Peyer's patch (tissue), 4 donors: ENCODE results near the gene THSD7A. TPM values are rescaled to one million over a fixed set of nuclear protein-coding genes. Genes with fewer than 3 reads are reported as not detected.
A peak's percentile ranks its signal among the peaks of the same experiment; 100 is the strongest.

ENCODE experiments used
- DNase-seq, 3 donors: peaks; one replicate each; pipeline ENCODE4 v3.0.0-alpha.2; 2017 to 2019
- H3K27ac ChIP-seq, 4 donors: fragments of 200-600 bp; sonication (generic); one replicate each; pipeline ENCODE4 v1.5.1; 2016 to 2019
- H3K27me3 ChIP-seq, 2 donors: fragments of 200-600 bp; sonication (generic); one replicate each; pipeline ENCODE4 v1.5.1; 2019
- H3K36me3 ChIP-seq, 3 donors: fragments of 200-600 bp; sonication (generic); one replicate each; pipeline ENCODE4 v1.5.1; 2016 to 2019
- H3K4me1 ChIP-seq, 4 donors: fragments of 200-600 bp; sonication (generic); one replicate each; pipeline ENCODE4 v1.5.1; 2016 to 2019
- H3K4me3 ChIP-seq, 4 donors: fragments of 200-600 bp; sonication (generic); 1 replicate in 3 of 4; 2 replicates in 1 of 4; pipeline ENCODE4 v1.5.1; 2016 to 2019; ENCODE audit warnings: mild to moderate bottlenecking in 1 of 4
- H3K9me3 ChIP-seq, 4 donors: fragments of 200-600 bp; sonication (generic); one replicate each; pipeline ENCODE4 v1.5.1; 2016 to 2019; ENCODE audit warnings: mild to moderate bottlenecking in 1 of 4
- POLR2A ChIP-seq, 2 donors: fragments of 450-650 bp; IDR thresholded peaks; one replicate each; pipeline ENCODE4 v1.5.1; 2017; ENCODE audit warnings: antibody characterized with exemption in 2 of 2, mild to moderate bottlenecking in 2 of 2, moderate library complexity in 2 of 2
- total RNA-seq, 4 donors: library from RNA; depleted of rRNA; stranded (reverse); fragments of >200 nt; gene quantifications; one replicate each; pipeline ENCODE4 v1.1.0, GENCODE V29; 2016
- TF ChIP-seq, protein P1 (sequence below), 6 experiments: fragments of 450-650 bp in 4 of 6; fragments of 200-600 bp in 2 of 6; sonication (generic) in 1 of 6; IDR thresholded peaks; one replicate each; pipeline ENCODE4 v1.5.1; 2017 to 2019; ENCODE audit warnings: antibody characterized with exemption in 6 of 6, mild to moderate bottlenecking in 3 of 6, moderate library complexity in 1 of 6

The THSD7A gene, protein sequence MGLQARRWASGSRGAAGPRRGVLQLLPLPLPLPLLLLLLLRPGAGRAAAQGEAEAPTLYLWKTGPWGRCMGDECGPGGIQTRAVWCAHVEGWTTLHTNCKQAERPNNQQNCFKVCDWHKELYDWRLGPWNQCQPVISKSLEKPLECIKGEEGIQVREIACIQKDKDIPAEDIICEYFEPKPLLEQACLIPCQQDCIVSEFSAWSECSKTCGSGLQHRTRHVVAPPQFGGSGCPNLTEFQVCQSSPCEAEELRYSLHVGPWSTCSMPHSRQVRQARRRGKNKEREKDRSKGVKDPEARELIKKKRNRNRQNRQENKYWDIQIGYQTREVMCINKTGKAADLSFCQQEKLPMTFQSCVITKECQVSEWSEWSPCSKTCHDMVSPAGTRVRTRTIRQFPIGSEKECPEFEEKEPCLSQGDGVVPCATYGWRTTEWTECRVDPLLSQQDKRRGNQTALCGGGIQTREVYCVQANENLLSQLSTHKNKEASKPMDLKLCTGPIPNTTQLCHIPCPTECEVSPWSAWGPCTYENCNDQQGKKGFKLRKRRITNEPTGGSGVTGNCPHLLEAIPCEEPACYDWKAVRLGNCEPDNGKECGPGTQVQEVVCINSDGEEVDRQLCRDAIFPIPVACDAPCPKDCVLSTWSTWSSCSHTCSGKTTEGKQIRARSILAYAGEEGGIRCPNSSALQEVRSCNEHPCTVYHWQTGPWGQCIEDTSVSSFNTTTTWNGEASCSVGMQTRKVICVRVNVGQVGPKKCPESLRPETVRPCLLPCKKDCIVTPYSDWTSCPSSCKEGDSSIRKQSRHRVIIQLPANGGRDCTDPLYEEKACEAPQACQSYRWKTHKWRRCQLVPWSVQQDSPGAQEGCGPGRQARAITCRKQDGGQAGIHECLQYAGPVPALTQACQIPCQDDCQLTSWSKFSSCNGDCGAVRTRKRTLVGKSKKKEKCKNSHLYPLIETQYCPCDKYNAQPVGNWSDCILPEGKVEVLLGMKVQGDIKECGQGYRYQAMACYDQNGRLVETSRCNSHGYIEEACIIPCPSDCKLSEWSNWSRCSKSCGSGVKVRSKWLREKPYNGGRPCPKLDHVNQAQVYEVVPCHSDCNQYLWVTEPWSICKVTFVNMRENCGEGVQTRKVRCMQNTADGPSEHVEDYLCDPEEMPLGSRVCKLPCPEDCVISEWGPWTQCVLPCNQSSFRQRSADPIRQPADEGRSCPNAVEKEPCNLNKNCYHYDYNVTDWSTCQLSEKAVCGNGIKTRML (N-terminal part only)
- 1 to 10 TPM in 3 of 4 donors, under 1 TPM in 1; 0.53 to 4.1 (median 2.1) TPM for total RNA-seq

DNA sequence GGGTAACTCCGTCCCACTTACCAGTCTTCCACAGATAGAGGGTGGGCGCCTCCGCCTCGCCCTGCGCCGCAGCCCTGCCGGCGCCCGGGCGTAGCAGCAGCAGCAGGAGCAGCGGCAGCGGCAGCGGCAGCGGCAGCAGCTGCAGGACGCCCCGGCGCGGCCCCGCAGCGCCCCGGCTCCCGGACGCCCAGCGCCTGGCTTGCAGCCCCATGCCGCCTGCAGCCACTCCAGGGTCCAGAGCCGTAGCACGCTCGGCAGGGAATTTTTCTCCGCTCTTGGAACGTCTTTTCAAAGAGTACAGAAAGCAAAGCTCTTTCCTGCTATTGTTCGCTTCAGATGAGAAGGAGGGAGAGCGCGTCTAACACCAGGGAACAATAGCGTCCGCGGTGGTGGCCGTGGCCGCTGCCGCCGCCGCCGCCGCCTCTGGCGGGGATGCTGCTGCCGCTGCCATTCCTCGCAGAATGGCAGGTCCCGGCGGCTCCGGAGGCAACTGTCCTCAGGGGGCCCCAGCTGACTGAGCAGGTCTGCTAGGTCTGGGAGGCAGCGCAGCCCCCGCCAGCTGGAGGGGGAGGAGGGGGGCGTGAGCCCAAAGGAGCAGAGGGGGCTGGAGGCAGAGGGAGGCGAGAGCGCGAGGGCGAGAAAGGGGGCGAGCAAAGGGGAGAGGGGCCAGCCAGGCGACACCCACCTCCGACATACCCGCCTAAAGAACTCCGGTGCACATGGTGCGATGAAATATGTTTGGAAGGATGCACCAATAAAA lies at the start of gene THSD7A:
TSS of gene THSD7A (minus strand) at position 463 of the 760 bp plus-strand sequence. CDS start at position 211, 252 bp downstream.
- Histone ChIP-seq H3K4me1 (peaks cover 0 to 4% (median 0%) of the 10 kb centered on the region in 4 donors), H3K4me3 (peak within 1 kb of the TSS; percentile 12 to 66 (median 44)), H3K36me3 (no peaks in the 10 kb centered on the region), H3K9me3 (no peaks in the 10 kb centered on the region), H3K27ac (peak within 1 kb of the TSS in 3 of 4 donors; percentile 40 to 48 (median 48)), H3K27me3 (no peaks in the 10 kb centered on the region)
- DNase-seq = peak in 2 of 3 donors; percentile 47 to 75
- TF ChIP-seq, protein P1, sequence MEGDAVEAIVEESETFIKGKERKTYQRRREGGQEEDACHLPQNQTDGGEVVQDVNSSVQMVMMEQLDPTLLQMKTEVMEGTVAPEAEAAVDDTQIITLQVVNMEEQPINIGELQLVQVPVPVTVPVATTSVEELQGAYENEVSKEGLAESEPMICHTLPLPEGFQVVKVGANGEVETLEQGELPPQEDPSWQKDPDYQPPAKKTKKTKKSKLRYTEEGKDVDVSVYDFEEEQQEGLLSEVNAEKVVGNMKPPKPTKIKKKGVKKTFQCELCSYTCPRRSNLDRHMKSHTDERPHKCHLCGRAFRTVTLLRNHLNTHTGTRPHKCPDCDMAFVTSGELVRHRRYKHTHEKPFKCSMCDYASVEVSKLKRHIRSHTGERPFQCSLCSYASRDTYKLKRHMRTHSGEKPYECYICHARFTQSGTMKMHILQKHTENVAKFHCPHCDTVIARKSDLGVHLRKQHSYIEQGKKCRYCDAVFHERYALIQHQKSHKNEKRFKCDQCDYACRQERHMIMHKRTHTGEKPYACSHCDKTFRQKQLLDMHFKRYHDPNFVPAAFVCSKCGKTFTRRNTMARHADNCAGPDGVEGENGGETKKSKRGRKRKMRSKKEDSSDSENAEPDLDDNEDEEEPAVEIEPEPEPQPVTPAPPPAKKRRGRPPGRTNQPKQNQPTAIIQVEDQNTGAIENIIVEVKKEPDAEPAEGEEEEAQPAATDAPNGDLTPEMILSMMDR (IDR thresholded peaks at IDR 0.05) = peak in 3 of 6 experiments; percentile 17 to 34 (median 22)
- TF ChIP-seq POLR2A (IDR thresholded peaks at IDR 0.05) = no peak

DNA sequence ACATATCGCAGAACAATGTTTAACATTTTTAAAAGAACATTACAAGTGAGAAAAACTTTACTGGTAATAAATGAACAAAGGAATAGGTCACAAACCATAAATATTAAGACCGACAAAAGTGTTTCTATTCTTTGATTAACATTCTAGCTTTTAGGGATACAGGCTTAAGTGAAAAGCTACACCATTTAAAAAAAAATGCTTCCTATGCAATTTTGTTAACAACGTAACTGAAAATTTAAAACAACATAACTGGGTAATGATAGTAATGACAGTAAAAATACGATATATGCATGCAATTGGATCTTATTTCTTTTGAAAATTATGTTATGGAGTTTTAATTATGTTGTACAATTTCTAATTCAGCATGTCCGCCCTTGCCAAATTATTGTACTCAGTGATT lies 49.7 kb upstream of the THSD7A start:
- no peak for TF ChIP-seq POLR2A (IDR thresholded peaks at IDR 0.05)
- Histone ChIP-seq H3K27ac (no peak overlapping the region), H3K4me3 (no peak overlapping the region), H3K4me1 (no peaks in the 10 kb centered on the region), H3K27me3 (no peaks in the 10 kb centered on the region), H3K9me3 (no peaks in the 10 kb centered on the region), H3K36me3 (no peaks in the 10 kb centered on the region)
- DNase-seq = no peak

DNA sequence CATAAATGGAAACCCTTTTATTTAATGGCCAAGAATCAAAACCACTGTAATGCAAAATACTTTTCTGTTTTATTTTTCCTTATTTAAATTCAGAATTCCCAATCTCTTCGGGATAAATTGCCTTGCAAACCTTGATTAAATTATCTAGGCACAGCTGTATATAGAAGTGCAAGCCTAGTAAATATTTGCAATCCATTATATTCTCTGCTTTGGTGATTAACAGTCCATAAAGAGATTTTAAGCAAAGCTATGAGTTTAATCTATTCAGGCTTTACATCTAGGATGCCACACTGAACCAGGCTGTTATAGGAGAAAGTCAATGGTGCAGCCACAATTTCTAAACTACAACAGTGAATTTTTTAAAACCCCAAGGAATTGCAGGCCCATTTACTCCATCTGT lies 43.6 kb upstream of the THSD7A start:
- no peaks in the 10 kb centered on the region for H3K4me1 ChIP-seq
- DNase-seq = no peak
- TF ChIP-seq POLR2A (IDR thresholded peaks at IDR 0.05) = no peak
- TF ChIP-seq, protein P1 (IDR thresholded peaks at IDR 0.05) = no peak
- no peaks in the 10 kb centered on the region for H3K27me3 ChIP-seq
- no peaks in the 10 kb centered on the region for H3K9me3 ChIP-seq
- no peak overlapping the region for H3K4me3 ChIP-seq
- H3K36me3 ChIP-seq = no peaks in the 10 kb centered on the region
- H3K27ac ChIP-seq = no peak overlapping the region

DNA sequence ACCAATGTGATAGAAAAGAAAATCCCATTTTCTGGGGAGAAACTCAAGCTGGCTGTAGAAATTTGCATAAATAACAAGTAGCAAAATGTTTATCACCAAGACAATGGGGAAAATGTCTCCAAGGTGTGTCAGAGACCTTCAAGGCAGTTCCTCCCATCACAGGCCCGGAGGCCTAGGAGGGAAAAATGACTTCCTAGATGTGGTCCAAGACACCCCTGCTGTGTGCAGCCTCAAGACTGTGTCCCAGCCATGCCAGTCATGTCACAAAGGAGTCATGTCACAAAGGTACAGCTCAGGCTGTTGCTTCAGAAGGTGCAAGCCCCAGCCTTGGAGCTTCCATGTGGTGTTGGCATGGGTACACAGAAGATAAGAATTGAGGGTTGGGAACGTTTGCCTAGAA lies 33.7 kb upstream of the THSD7A start:
- Histone ChIP-seq H3K4me1 (no peaks in the 10 kb centered on the region), H3K36me3 (no peaks in the 10 kb centered on the region), H3K4me3 (no peak overlapping the region), H3K27me3 (no peaks in the 10 kb centered on the region), H3K27ac (no peak overlapping the region), H3K9me3 (no peaks in the 10 kb centered on the region)
- TF ChIP-seq, protein P1 (IDR thresholded peaks at IDR 0.05) = no peak
- no peak for TF ChIP-seq POLR2A (IDR thresholded peaks at IDR 0.05)
- no peak for DNase-seq

DNA sequence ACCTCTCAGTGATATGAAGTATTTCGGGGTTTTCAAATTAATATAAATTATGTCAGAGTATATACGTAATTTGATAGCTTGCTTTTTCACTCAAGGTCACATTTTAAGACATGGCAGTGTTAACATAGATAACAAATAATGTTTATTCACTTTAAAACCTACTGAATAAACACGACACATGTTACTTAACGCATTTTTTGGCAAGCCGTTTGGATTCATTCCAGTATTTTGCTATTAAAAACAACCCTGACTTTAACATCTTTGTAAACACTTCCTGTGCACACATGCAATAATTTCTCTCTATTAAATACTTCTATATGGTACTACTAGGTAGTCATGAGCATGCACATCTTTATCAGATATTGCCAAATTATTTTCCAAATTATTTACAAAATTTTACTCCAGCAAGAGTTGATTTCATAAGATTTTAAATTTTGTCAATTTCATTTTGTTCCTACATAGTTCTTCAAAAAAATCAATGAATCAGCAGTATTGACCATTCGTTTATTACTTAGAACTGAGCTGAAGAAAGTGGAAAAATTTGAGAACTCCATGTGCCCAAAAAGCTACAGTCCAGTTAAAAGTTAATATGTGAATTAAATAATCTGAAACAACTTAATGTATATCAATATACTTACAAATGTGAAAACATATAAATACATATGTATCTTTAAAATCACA lies 26.8 kb upstream of the THSD7A start:
- H3K27ac ChIP-seq = no peak overlapping the region
- H3K36me3 ChIP-seq = no peaks in the 10 kb centered on the region
- TF ChIP-seq, protein P1 (IDR thresholded peaks at IDR 0.05) = no peak
- no peak for TF ChIP-seq POLR2A (IDR thresholded peaks at IDR 0.05)
- H3K27me3 ChIP-seq = no peaks in the 10 kb centered on the region
- H3K4me1 ChIP-seq = no peaks in the 10 kb centered on the region
- H3K4me3 ChIP-seq = no peak overlapping the region
- no peak for DNase-seq
- no peaks in the 10 kb centered on the region for H3K9me3 ChIP-seq
